OCI-LY1 (cell line): ENCODE measurements around the gene AXDND1.

Source experiments
- CTCF ChIP-seq: fragments of 200-600 bp; sonication (generic), shearing (Covaris generic); IDR thresholded peaks from 2 replicates; pipeline ENCODE4 v1.5.1; 2017; ENCODE audit warnings: mild to moderate bottlenecking, antibody characterized with exemption, low read length, moderate library complexity, mixed read lengths
- EZH2 ChIP-seq: fragments of 200-600 bp; sonication (generic), shearing (Covaris generic); IDR thresholded peaks from 2 replicates; pipeline ENCODE4 v1.8.0; 2017; ENCODE audit warnings: borderline replicate concordance, mixed run types, mild to moderate bottlenecking, antibody characterized with exemption, low read length, moderate library complexity, mixed read lengths

DNA sequence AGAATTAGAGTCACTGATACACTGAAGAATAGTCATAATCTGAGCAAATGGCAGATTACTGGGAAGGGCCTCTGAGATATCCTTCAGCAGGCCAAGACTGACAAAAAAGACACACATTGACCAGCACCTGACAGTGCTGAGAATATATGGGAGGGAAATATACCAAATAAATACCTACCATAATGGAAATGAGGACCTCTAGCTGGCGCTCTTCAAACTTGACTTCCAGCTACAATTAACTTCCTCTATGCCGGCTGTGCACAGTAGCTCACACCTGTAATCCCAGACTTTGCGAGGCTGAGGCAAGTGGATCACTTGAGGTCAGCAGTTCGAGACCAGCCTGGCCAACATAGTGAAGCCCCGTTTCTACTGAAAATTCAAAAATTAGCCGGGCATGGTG, 140.4 kb downstream of the AXDND1 start:
- TF ChIP-seq CTCF (no peak), EZH2 (no peak)
